ENCODE data around the gene PRKAR1B.

PRKAR1B gene

DNA sequence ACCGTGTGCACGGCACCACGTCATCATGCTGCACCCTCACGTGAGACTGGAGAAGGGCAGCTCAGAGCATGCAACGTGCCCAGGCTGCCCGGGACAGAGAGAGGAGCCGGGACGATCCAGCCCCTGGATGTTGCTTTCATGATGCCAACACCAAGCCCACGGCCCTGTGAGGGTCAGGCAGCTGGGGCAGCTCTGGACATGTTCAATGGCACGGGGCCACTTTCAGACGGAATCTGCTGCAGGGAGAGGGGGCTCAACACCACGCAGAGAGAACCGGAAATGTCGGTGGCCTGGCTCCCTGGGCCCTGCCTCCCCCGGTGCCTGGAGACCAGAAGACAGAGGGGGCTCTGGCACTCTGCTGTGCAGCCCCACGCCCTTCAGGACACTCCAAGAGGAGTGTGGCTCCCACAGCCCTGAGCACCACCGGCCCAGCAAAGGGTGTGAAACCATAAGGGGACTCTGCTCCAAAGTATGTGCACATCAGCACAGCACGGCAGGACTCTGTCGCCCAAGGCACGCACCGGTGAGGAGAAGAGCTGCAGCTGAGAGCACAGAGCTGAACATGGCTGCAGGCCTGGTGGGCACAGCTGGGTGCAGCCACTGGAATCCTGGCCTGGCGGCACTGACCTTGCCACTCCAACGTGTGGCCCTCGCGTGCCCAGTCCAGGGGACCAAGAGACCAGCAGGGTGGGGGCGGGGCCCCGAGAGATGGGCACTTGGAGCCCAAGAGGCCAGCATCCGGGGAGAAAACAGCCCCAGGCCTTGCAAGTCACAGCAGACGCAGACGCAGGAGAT, 137.1 kb downstream of the PRKAR1B start:
- Histone ChIP-seq H3K4me3 (ENCODE audit: low read depth, low read length) (no peak overlapping the region), H3K27ac (ENCODE audit: low read depth, low read length) (no peak overlapping the region), H3K9ac (ENCODE audit: low read length) (no peak overlapping the region), H3K9me3 (ENCODE audit: control insufficient read depth, insufficient read depth, low read depth, low read length) (no peaks in the 10 kb centered on the region), H3K27me3 (ENCODE audit: control insufficient read depth, insufficient read depth, low read length) (no peaks in the 10 kb centered on the region), H3K4me1 (ENCODE audit: control insufficient read depth, insufficient read depth, low read length) (no peaks in the 10 kb centered on the region), H3K36me3 (ENCODE audit: control insufficient read depth, insufficient read depth, low read length) (peaks cover 14% of the 10 kb centered on the region)

DNA sequence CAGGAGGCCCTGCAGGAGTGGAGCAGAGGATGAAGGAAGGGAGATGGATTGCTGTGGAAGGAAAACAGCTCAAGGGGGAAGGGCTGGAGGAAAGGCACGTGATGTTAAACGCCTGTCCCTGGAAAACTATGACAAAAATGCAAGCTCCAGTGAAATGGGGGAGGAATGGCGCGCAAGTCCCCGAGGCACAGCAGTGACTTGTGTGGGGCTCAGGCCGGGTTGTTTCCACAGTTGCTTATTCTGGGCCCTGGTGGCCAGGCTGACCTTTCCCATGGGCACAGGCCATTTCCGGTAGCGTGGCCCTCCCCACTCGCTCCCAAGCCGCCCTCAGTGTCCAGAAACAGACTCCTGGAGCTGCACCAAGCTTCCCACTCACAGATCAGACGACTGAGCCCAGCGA, 139.3 kb downstream of the PRKAR1B start:
- Histone ChIP-seq H3K27me3 (ENCODE audit: control insufficient read depth, insufficient read depth, low read length) (no peaks in the 10 kb centered on the region), H3K36me3 (ENCODE audit: control insufficient read depth, insufficient read depth, low read length) (peaks cover 19% of the 10 kb centered on the region), H3K4me1 (ENCODE audit: control insufficient read depth, insufficient read depth, low read length) (no peaks in the 10 kb centered on the region), H3K27ac (ENCODE audit: low read depth, low read length) (no peak overlapping the region), H3K4me3 (ENCODE audit: low read depth, low read length) (no peak overlapping the region), H3K9me3 (ENCODE audit: control insufficient read depth, insufficient read depth, low read depth, low read length) (no peaks in the 10 kb centered on the region), H3K9ac (ENCODE audit: low read length) (no peak overlapping the region)

DNA sequence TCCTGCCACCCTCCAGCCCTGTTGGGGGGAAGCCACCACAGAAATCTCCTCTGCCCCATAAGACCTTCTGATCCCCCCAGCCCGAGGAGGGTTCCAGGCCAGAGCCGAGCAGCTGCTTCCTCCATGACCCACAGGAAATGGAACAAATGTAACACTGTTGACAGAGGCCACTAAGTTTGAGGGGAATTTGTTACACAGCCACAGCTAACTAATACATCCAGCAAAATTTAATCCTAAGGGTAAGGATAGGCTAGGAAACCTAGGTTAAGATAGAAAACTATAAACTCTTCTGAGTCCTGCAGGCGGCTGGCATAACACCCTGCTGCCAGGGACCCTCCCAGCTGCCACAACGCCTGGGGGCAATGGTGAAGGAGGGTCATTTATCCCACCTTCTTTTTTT, 140.6 kb downstream of the PRKAR1B start:
- Histone ChIP-seq H3K9ac (ENCODE audit: low read length) (no peak overlapping the region), H3K9me3 (ENCODE audit: control insufficient read depth, insufficient read depth, low read depth, low read length) (no peaks in the 10 kb centered on the region), H3K27ac (ENCODE audit: low read depth, low read length) (no peak overlapping the region), H3K4me1 (ENCODE audit: control insufficient read depth, insufficient read depth, low read length) (no peaks in the 10 kb centered on the region), H3K27me3 (ENCODE audit: control insufficient read depth, insufficient read depth, low read length) (no peaks in the 10 kb centered on the region), H3K36me3 (ENCODE audit: control insufficient read depth, insufficient read depth, low read length) (peaks cover 19% of the 10 kb centered on the region), H3K4me3 (ENCODE audit: low read depth, low read length) (no peak overlapping the region)

DNA sequence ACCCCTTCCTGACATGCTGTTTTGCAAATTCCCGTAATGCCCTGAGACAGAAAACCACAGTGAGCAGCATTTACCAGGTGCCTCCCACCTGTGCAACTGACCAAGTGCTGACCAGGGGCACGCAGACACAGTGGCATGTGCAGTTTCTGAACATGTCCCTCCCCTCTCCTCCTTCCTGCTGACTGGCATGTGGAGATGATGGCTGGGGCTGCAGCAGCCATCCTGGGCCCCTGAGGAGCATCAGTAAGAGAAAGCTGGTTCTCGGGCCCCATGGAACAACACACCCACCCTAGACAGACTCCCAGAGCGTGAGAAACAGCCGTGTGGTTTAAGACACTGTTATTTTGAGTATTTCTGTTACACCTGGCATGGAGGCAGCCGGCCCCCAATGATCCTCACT, 141.2 kb downstream of the PRKAR1B start:
- Histone ChIP-seq H3K27ac (ENCODE audit: low read depth, low read length) (no peak overlapping the region), H3K36me3 (ENCODE audit: control insufficient read depth, insufficient read depth, low read length) (peaks cover 19% of the 10 kb centered on the region), H3K9me3 (ENCODE audit: control insufficient read depth, insufficient read depth, low read depth, low read length) (no peaks in the 10 kb centered on the region), H3K9ac (ENCODE audit: low read length) (no peak overlapping the region), H3K27me3 (ENCODE audit: control insufficient read depth, insufficient read depth, low read length) (no peaks in the 10 kb centered on the region), H3K4me3 (ENCODE audit: low read depth, low read length) (no peak overlapping the region), H3K4me1 (ENCODE audit: control insufficient read depth, insufficient read depth, low read length) (no peaks in the 10 kb centered on the region)

DNA sequence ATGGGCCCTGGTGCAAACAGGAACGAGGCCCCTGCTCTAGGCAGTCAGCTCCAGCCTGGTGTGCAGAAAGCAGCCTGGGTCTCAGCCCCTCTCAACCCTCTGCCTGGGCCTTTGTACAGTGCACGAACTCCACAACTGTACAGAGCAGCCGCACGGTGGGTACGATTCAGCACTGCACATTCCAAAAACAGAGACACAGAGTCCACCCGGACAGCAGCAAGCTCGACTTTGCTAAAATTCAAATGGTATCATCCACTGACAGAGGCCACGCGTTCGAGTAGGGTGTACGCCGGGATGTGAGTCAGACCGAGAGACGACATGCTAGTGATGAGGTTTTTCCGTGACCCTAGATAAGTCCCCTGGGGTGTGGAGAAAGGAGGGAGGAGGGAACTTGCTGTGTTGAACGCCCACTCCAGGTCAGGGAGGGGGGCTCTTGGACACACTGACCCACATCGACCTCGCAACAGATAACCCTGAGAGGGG, 141.8 kb downstream of the PRKAR1B start:
- H3K27me3 ChIP-seq (ENCODE audit: control insufficient read depth, insufficient read depth, low read length): no peaks in the 10 kb centered on the region
- H3K36me3 ChIP-seq (ENCODE audit: control insufficient read depth, insufficient read depth, low read length): peaks cover 19% of the 10 kb centered on the region
- no peak overlapping the region for H3K4me3 ChIP-seq (ENCODE audit: low read depth, low read length)
- H3K9ac ChIP-seq (ENCODE audit: low read length): no peak overlapping the region
- no peaks in the 10 kb centered on the region for H3K4me1 ChIP-seq (ENCODE audit: control insufficient read depth, insufficient read depth, low read length)
- H3K9me3 ChIP-seq (ENCODE audit: control insufficient read depth, insufficient read depth, low read depth, low read length): no peaks in the 10 kb centered on the region
- no peak overlapping the region for H3K27ac ChIP-seq (ENCODE audit: low read depth, low read length)

DNA sequence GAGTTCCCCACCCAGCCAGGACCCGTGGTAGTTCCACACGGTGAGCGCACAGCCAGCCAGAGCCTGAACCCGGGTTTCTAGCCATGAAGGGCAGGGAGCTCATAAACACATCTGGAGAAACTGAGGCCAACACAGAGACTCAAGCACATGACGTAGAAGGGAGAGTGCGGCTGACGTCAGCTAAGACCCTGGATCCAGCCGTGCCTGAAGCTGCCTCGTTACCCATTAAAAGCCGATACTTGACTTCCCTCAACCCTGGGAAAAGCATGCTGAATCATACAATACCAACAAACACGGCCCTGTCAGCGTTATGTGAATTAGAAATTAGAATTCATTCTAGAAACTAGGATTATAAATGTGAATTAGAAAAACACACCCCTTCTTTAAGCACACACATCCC, 142.3 kb downstream of the PRKAR1B start:
- no peaks in the 10 kb centered on the region for H3K4me1 ChIP-seq (ENCODE audit: control insufficient read depth, insufficient read depth, low read length)
- H3K36me3 ChIP-seq (ENCODE audit: control insufficient read depth, insufficient read depth, low read length): peaks cover 19% of the 10 kb centered on the region
- no peak overlapping the region for H3K9ac ChIP-seq (ENCODE audit: low read length)
- H3K27ac ChIP-seq (ENCODE audit: low read depth, low read length): no peak overlapping the region
- H3K4me3 ChIP-seq (ENCODE audit: low read depth, low read length): no peak overlapping the region
- H3K27me3 ChIP-seq (ENCODE audit: control insufficient read depth, insufficient read depth, low read length): no peaks in the 10 kb centered on the region
- no peaks in the 10 kb centered on the region for H3K9me3 ChIP-seq (ENCODE audit: control insufficient read depth, insufficient read depth, low read depth, low read length)

DNA sequence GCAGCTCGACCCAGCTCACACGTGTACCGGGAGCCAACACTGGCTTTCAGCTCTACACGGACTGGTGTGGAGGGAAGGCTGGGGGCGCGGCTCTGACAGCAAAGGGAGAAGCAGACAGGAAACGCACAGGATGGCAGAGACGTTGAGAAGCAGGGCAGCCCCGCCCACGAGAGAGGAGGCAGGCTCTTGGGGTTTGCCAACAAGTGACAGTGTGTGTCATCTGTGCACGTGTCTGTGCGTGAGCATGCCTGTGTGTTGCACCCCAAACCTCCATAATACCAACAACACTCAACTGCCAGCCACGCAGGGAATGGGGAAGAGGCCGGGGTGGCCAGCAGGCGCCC, 143.0 kb downstream of the PRKAR1B start:
- H3K9me3 ChIP-seq (ENCODE audit: control insufficient read depth, insufficient read depth, low read depth, low read length): no peaks in the 10 kb centered on the region
- H3K4me3 ChIP-seq (ENCODE audit: low read depth, low read length): no peak overlapping the region
- H3K9ac ChIP-seq (ENCODE audit: low read length): no peak overlapping the region
- no peaks in the 10 kb centered on the region for H3K4me1 ChIP-seq (ENCODE audit: control insufficient read depth, insufficient read depth, low read length)
- H3K27ac ChIP-seq (ENCODE audit: low read depth, low read length): no peak overlapping the region
- no peaks in the 10 kb centered on the region for H3K27me3 ChIP-seq (ENCODE audit: control insufficient read depth, insufficient read depth, low read length)
- peaks cover 19% of the 10 kb centered on the region for H3K36me3 ChIP-seq (ENCODE audit: control insufficient read depth, insufficient read depth, low read length)

DNA sequence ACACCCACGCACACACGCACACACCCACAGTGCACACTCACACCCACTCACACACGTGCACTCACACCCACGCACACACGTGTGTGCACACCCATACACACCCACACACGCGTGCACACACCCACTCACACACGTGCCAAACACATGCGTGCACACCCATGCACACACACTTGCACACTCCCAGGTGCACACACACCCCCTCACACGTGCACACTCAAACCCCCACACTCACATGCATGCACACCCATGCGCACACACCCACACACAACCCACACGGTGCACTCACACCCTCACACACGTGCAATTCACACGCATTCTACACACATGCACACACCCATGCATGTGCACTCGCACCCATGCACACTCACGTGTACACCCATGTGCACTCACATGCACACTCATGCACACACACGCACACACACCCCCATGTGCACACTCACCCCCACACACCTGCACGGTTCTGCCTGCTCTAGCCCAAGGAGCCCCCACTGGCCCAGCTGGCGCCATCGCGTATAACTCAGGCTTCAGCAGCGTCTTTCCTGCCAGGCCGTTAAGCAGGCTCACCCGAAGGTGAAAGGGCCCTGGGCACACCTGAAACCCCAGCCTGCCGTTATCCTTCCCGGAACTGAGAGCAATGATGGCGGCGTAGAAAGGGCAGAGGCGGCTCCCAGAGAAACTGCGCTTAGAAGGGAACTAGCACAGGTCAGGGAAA, 143.5 kb downstream of the PRKAR1B start:
- Histone ChIP-seq H3K36me3 (ENCODE audit: control insufficient read depth, insufficient read depth, low read length) (peaks cover 15% of the 10 kb centered on the region), H3K9ac (ENCODE audit: low read length) (no peak overlapping the region), H3K27ac (ENCODE audit: low read depth, low read length) (no peak overlapping the region), H3K4me1 (ENCODE audit: control insufficient read depth, insufficient read depth, low read length) (no peaks in the 10 kb centered on the region), H3K4me3 (ENCODE audit: low read depth, low read length) (no peak overlapping the region), H3K9me3 (ENCODE audit: control insufficient read depth, insufficient read depth, low read depth, low read length) (no peaks in the 10 kb centered on the region), H3K27me3 (ENCODE audit: control insufficient read depth, insufficient read depth, low read length) (no peaks in the 10 kb centered on the region)

DNA sequence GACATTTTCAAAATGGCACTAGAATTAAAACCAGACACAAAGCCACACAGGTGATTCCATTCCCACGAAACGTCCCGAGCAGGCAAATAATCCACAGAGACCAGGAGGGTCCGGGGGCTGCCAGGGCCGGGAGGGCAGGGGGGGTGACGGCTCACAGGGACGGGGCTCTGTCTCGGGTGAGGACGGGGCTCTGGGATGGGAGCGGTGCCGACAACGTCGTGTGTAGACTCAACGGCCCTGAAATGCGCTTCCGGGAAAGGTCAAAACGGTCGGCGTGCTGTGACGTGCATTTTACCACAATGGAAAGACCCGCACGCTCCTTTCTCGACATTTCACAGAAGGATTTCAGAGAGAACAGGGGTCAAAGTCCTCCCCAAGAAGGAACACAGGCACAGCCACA, 144.2 kb downstream of the PRKAR1B start:
- H3K27me3 ChIP-seq (ENCODE audit: control insufficient read depth, insufficient read depth, low read length): no peaks in the 10 kb centered on the region
- no peak overlapping the region for H3K4me3 ChIP-seq (ENCODE audit: low read depth, low read length)
- no peak overlapping the region for H3K27ac ChIP-seq (ENCODE audit: low read depth, low read length)
- no peak overlapping the region for H3K9ac ChIP-seq (ENCODE audit: low read length)
- no peaks in the 10 kb centered on the region for H3K9me3 ChIP-seq (ENCODE audit: control insufficient read depth, insufficient read depth, low read depth, low read length)
- no peaks in the 10 kb centered on the region for H3K4me1 ChIP-seq (ENCODE audit: control insufficient read depth, insufficient read depth, low read length)
- peaks cover 13% of the 10 kb centered on the region; the same call in 1 of the 2 replicates for H3K36me3 ChIP-seq (ENCODE audit: control insufficient read depth, insufficient read depth, low read length)

DNA sequence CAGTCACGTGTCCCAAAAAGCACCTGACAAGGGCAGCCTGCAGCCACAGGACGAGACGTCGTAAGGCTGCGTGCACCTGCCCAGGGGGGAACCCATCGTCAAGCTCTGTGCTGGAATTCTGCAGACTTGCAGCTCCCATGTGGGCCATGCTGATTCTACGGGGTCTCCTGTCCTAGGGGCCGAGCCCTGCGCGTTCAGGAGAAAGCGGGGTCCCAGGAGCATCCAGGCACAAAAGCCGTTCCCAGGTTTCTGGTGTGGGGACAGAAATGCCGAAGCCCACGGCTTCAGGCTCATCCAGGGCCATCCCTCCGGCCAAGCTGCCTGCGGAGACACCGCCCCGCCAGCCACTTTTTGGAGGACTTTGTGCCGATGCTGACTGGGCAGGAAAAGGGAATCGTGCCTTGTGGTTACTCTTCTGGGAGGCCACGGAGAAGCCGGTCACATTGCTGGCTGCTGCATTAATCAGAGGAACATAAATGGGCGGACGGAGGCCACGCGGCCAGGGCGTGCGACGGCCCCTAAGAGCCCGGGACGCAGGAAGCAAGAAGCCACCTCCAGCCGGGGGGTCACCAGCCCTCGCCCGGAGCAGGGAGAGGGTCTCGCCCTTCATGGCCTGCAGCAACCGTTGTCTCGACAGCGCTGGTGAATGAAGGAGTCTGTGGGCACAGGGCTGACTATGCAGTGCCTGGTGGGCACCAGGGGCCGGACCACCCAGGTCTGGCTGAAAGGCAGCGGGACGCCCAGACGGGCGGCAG, 144.8 kb downstream of the PRKAR1B start:
- Histone ChIP-seq H3K9me3 (ENCODE audit: control insufficient read depth, insufficient read depth, low read depth, low read length) (no peaks in the 10 kb centered on the region), H3K9ac (ENCODE audit: low read length) (no peak overlapping the region), H3K4me1 (ENCODE audit: control insufficient read depth, insufficient read depth, low read length) (no peaks in the 10 kb centered on the region), H3K27me3 (ENCODE audit: control insufficient read depth, insufficient read depth, low read length) (no peaks in the 10 kb centered on the region), H3K27ac (ENCODE audit: low read depth, low read length) (no peak overlapping the region), H3K36me3 (ENCODE audit: control insufficient read depth, insufficient read depth, low read length) (peaks cover 13% of the 10 kb centered on the region; the same call in 1 of the 2 replicates), H3K4me3 (ENCODE audit: low read depth, low read length) (no peak overlapping the region)

DNA sequence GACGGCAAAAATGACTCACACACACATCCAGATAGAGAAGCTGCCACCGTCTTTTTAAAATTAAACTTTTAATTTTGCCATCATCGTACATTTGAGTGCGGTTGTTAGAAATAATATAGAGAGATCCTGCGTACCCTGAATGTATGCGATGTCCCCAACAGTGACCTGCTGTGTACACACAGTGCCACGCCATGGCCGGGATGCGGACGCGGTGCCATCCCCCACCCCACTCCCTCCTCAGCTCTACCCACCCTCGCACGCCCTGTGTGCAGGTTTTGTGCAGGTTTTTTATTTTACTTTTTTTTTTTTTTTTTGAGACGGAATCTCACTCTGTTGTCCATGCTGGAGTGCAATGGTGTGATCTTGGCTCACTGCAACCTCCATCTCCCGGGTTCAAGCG, 148.7 kb downstream of the PRKAR1B start:
- H3K4me1 ChIP-seq (ENCODE audit: control insufficient read depth, insufficient read depth, low read length): no peaks in the 10 kb centered on the region
- H3K36me3 ChIP-seq (ENCODE audit: control insufficient read depth, insufficient read depth, low read length): peaks cover 10% of the 10 kb centered on the region; the same call in 1 of the 2 replicates
- H3K27ac ChIP-seq (ENCODE audit: low read depth, low read length): no peak overlapping the region
- H3K4me3 ChIP-seq (ENCODE audit: low read depth, low read length): no peak overlapping the region
- H3K9me3 ChIP-seq (ENCODE audit: control insufficient read depth, insufficient read depth, low read depth, low read length): no peaks in the 10 kb centered on the region
- H3K27me3 ChIP-seq (ENCODE audit: control insufficient read depth, insufficient read depth, low read length): no peaks in the 10 kb centered on the region
- no peak overlapping the region for H3K9ac ChIP-seq (ENCODE audit: low read length)

Measured in HUES6 (cell line).